HG03460 (cell line): ENCODE data around the gene KIRREL3.
"Not testable (repeated sequence)": the region's sequence is repeated elsewhere in the genome, so short reads cannot be mapped to it uniquely, and the experiment has no call there.

ENCODE experiments used
- ATAC-seq: cut with Tn5 transposase; IDR thresholded peaks from one replicate; pipeline ENCODE4 v1.9.1; 2021; ENCODE audit not compliant: unreplicated experiment

KIRREL3 gene

DNA sequence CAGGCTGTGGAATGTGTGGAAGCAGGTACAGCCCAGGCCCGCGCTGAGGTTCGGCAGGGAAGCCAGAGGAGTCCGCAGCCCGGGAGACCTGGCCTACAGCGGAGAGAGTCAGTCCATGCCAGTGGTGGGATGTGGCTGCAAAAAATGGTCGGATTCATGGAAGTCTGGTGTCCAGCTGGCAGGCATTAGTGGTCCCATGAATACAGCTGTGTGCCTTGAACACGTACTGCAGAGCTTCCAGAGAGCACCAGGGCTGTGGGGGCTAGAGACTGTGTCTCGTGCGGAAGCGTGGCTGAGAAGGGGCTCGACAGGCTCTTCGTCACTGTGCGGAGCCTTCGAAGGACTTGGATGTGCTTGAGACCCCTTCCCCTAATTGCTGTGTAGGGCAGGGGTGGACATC is 604.3 kb downstream of the KIRREL3 start:
- ATAC-seq: not testable (repeated sequence)

- ATAC-seq: not testable (repeated sequence)
Observed at GRCh38 chr11:126395784-126396183, 604.8 kb downstream of the KIRREL3 start.

DNA sequence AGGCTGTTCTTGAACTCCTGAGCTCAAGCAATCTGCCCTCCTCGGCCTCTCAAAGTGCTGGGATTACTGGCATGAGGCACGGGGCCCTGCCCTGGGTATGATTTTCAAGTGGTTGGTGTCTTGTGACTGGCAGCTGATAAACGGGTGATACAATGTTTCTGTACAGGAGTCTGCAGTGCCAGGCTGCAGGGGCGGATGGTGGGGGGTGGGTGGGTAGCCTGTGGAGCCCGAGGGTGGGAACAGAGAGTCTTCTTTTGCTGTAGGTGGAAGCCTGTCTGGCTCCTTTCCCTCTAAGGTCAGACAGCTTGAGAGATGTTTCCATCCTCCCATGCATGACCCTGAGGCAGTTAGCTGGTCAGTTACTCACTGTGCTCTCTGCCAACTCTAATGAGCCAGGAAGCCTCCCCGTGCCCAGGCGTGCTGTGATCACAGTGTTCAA is 605.9 kb downstream of the KIRREL3 start:
- ATAC-seq: not testable (repeated sequence)

GRCh38 chr11:126394036-126394435 is 606.5 kb downstream of the KIRREL3 start:
- ATAC-seq: no peak

- no peak for ATAC-seq
Observed at GRCh38 chr11:126393143-126393542, 607.4 kb downstream of the KIRREL3 start.

DNA sequence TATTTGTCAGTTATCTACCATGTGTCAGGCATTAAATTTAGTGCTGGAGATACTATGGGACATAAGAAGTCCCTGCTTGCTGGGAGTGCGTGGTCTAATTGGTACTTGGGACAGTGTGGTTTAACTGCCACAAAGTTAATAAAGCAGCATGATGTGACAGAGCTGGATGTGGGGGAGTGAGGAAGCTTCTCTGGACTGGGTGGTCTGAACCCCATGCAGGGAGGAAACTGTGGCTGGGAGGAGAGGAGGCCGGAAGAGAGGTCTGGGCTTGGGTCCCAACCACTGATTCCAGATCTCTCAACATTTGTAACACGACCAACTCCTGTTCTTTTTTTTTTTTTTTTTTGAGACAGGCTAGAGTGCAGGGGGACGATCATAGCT is 607.9 kb downstream of the KIRREL3 start:
- peak; percentile 33 for ATAC-seq

GRCh38 chr11:126391970-126392632 is 608.5 kb downstream of the KIRREL3 start:
- ATAC-seq: peak; percentile 78

DNA sequence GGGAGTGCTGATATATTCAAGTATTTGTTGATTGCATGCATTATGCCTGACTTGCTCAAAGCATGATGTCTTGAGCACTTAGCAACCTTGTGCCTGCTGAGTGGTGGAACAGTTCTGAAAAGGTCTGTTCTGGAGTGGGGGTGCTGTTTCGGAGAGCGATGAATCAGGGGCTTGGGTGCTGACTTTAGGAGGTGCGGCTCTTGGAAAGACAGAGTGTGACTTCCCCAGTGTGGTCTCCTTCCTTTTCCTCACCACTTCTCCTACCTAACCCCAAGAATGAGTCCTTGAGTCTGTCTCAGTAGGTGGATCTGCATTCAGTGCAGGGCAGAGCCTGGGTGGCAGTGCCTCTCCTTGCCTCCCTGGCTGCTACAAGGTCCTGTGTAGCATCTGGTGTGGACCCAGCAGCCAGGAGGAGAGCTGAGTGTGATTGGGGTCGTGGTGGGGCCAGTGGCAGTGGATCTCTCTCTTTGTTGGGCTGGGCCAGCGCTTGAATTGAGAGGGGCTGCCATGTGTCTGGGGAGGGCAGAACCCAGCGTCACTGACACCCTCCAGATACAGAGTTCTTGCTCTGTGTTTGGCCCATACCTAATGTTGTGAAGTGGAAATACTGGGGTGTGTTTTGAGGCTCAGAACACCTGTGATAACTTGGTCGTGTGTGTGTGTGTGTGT is 609.1 kb downstream of the KIRREL3 start:
- ATAC-seq: no peak

GRCh38 chr11:126390272-126390867 is 610.2 kb downstream of the KIRREL3 start:
- no peak for ATAC-seq

GRCh38 chr11:126387857-126388256 is 612.7 kb downstream of the KIRREL3 start:
- ATAC-seq: no peak

GRCh38 chr11:126386729-126387071 is 613.9 kb downstream of the KIRREL3 start:
- ATAC-seq: not testable (repeated sequence)

GRCh38 chr11:126385991-126386728 is 614.4 kb downstream of the KIRREL3 start:
- no peak for ATAC-seq

DNA sequence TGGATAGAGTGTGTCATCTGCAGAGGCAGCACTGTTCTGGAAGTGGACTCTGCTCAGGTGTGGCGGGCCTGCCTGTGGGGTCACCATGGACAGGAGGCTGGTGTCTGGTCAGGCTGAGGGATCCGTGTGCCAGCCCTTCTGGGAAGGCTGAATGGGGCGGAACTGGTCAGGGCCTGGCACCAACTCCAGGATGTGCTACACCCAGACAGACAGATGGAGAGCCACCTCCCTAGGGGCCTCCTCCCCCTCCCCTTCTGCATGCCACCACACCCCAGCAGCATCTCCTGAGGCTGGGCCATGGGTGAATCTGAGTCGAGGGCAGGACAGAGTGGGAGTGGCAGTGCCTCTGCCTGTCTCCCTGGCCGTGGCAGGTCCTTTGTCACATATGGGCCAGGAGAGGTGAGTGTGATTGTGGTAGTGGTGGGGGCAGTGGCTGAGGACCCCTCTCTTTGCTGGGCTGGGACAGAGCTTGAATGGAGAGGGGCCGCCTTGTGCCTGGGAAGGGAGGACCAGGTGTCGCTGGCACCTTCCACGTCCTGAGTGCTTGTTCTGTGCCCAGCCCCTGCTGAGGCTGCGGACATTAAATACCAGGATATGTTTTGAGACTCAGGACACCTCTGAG is 616.0 kb downstream of the KIRREL3 start:
- ATAC-seq: no peak

GRCh38 chr11:126383339-126384335 is 616.9 kb downstream of the KIRREL3 start:
- ATAC-seq: no peak

- ATAC-seq: not testable (repeated sequence)
Observed at GRCh38 chr11:126382641-126383040, 617.9 kb downstream of the KIRREL3 start.

DNA sequence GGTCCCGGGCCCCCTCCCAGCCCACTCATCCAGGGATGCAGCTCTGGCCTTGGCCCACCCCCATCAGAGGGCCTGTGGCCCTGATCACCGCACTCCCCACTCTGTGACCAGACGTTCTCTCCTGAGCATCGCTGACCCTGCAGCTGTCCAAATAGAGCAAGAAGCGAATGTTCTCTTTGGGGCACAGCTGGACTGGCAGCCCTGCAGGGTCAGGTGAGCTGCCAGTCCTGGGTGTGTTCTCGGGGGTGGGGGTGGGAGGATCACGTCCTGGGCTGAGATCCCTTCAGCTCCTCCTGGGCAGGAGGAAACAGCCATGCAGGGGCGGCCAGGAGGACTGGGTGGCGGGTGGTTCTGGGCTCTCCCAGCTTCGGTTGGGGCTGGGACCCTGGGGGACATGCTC is 618.6 kb downstream of the KIRREL3 start:
- ATAC-seq: not testable (repeated sequence)

DNA sequence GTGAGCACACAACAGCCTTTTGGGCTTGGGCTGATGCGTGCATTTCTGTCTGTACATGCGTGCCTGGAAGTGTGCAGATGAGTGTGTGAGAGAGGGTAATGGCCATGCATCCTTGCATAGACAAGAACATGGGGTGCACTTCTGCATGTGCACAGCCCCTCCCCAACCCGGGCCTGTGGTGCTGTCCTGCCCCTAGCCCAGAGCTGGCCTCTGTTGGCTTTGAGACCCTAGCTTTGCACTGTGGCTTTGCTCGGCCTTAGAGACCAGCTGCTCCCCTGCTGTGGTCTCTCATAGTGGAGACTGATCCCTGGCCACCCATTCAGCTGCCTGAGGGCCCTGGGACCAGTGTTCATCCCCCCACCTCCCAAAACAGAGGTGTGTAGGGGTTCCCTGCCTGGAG is 619.7 kb downstream of the KIRREL3 start:
- ATAC-seq: no peak

- no peak for ATAC-seq
Observed at GRCh38 chr11:126378763-126379162, 621.8 kb downstream of the KIRREL3 start.

- ATAC-seq: no peak
Observed at GRCh38 chr11:126375726-126376125, 624.8 kb downstream of the KIRREL3 start.
